GM10847 (cell line): Measurements from ENCODE around the gene TRAF1.
A peak's percentile ranks its signal among the peaks of the same experiment; 100 is the strongest.

Experiments used
- POLR2A ChIP-seq: IDR thresholded peaks from 2 replicates; pipeline ENCODE4 v1.6.1; 2011; ENCODE audit not compliant: insufficient read length; ENCODE audit errors: extremely low read depth

The TRAF1 gene

GRCh38 chr9:120931231-120932085 lies 4.9 kb upstream of the TRAF1 start:
- peak; percentile 18 for TF ChIP-seq POLR2A

DNA sequence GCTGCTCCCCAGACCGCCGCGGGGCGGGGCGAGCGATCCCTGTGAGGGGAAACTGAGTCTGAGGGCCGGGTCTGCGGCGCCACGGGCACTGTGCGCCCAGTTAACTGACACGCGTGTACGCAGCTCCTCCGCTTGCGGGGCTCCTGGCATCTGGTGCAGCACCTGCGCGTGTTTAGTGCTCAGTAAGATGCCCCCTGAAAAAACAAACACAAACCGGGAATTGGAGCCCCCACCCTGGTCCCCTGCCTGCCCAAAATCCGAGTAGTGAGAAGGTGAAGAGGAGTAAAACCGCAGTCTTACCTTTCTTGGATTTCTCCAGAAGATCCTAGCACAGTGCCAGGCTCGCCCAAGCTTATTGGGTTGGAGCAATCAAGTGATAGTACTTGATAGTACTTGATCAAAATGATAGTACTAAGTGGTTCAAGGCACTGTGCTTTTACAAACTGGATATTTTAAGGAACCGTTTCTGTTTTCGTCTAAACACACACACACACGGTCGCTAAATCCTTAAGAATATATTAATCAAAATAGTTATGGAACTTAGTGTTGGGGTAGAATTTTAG lies 2.7 kb upstream of the TRAF1 start:
- TF ChIP-seq POLR2A = peak; percentile 14

DNA sequence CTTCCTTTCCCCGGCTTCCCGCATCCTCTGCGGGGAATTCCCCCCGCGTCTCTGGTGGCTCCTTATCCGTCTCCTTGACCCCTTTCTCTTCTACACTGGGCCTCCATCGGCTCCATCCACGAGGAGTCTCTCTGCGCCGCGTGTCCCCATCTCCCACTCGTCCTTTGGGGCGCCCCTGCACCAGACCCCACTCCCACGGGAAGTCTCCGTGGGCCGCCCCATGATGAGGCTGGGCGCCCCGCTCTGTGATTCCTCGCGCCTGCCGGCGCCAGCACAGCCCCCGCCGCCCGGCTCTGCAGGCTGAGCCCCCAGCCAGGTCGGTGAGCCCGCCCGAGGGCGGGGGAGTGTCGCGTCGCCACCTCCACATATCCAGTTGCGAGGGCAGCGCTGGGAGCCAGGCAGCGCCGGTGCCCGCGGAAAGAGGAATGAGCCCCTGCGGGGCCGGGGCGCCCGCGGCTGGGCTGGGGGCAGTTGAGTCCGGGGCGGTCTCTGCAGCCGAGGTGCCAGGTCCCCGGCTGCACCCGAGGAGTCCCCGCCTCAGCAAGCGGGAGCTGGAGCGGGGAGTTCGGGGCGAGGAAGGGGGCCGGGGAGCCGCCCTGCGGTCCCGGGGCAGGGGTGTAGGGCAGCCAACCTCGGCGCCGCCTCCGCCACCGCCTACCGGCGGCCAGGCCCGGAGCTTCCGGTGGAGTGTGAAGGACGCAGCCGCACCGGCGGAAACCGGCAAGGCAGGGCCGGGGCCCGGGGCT lies 2.1 kb upstream of the TRAF1 start:
- peak; percentile 41 for TF ChIP-seq POLR2A

- TF ChIP-seq POLR2A = no peak
These were observed 1.5 kb upstream of the TRAF1 start for GRCh38 chr9:120928015-120928482.

GRCh38 chr9:120927269-120928014 lies 846 bp upstream of the TRAF1 start:
- no peak for TF ChIP-seq POLR2A

DNA sequence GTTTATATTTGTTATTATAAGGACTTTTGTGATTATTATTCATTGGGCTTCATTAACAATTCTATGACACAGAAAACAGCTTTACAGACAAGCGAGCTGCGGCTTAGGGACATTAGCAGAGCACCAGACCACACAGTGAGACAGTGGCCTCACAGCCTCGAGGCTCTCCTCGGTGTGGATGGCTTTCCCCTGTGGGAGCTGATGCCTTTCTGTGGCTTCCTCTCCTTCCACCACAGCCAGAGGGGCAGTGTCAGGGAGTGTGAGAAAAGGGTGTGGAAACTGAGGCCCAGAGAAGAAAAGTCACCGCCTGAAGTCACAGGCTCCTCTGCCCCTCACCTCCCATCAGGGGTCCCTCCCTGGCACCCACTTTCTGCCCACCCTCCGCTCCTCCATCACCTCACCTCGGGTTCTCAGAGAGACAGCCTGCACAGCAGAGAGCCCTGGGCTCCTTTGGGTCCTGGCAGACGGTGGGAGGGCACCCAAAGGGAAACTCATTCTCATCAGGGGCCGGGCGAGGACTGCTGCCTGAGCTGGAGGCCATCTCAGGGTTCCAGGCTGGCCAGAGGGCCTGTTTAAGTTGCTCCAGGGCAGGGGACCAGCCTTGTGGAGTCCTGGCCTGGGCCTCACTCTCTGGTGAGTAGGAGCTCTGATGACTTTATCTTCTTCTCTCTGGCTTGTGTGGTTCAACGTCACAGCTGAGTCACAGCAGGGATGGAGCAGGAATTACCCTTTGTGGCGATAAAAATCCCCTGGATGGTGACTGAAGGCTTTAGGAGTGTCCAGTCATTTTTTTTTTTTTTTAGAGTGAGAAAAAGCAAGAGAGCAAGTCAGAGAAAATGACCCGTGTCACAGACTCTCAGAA lies 830 bp downstream of the TRAF1 start:
- TF ChIP-seq POLR2A = peak; percentile 89

- TF ChIP-seq POLR2A = no peak
These were observed 1.7 kb downstream of the TRAF1 start for GRCh38 chr9:120924698-120925534.

- no peak for TF ChIP-seq POLR2A
These were observed 2.8 kb downstream of the TRAF1 start for GRCh38 chr9:120923620-120924328.

DNA sequence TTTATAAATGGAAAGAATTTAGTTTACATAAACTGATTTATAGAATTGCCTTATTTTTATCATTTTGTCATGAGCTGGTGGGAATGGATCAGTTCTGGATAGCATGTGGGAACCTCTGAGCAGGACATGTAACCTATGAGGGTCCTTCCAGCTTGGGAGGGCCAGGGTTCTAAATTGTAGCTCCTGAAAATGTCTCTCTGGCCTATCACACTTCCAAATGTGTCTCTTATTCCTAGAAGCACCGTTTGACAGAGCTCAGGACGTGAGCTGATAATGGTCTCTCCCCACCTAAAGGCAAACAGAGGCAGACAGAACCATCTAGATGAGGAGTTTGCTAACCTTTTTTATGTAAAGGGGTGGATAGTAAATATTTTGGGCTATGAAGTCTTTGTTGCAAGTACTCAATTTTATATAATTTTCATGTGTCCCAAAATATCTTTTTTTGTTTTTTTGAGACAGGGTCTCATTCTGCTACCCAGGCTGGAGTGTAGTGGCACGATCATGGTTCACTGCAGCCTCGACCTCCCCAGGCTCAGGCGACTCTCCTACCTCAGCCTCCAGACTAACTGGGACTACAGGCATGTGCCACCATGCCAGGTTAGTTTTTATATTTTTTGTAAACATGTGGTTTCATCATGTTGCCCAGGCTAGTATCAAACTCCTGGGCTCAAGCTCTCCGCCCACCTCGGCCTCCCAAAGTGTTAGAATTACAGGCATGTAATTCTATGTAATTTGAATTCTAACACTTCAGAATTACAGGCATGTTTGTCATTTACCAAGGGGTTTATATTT lies 4.0 kb downstream of the TRAF1 start:
- no peak for TF ChIP-seq POLR2A

- TF ChIP-seq POLR2A = no peak
These were observed 4.9 kb downstream of the TRAF1 start for GRCh38 chr9:120921661-120922181.

GRCh38 chr9:120920806-120921178 lies 5.8 kb downstream of the TRAF1 start:
- no peak for TF ChIP-seq POLR2A
